ENCODE results near the gene PMF1. TPM values are rescaled to one million over a fixed set of nuclear protein-coding genes. Genes with fewer than 3 reads are reported as not detected.

PMF1 gene
- total RNA-seq, 1 experiment from 2014 or later, result 59.0 TPM

- CTCF ChIA-PET, result no interaction called here
- no peak for DNase-seq
- no TSS peak for BruUV-seq (replicated peaks)
- Mint-ChIP-seq H3K9me3 (ENCODE audit: low read depth, unreplicated experiment) (no peaks in the 10 kb centered on the region), H3K4me3 (ENCODE audit: low read depth, unreplicated experiment) (no peak overlapping the region), H3K27me3 (ENCODE audit: unreplicated experiment) (no peaks in the 10 kb centered on the region), H3K4me1 (ENCODE audit: low read depth, unreplicated experiment) (no peaks in the 10 kb centered on the region), H3K36me3 (ENCODE audit: insufficient read depth, unreplicated experiment) (peaks cover 88% of the 10 kb centered on the region), H3K27ac (ENCODE audit: unreplicated experiment) (no peak overlapping the region)
- no peak for TF ChIP-seq CTCF (IDR thresholded peaks at IDR 0.05; ENCODE audit: unreplicated experiment)
- intact Hi-C loops (cut with micrococcal nuclease; ENCODE audit: unreplicated experiment), result no loop called here
Observed at GRCh38 chr1:156262461-156263287, 49.9 kb downstream of the PMF1 start.

- TF ChIP-seq CTCF (IDR thresholded peaks at IDR 0.05; ENCODE audit: unreplicated experiment), result no peak
- Mint-ChIP-seq H3K4me3 (ENCODE audit: low read depth, unreplicated experiment) (no peak overlapping the region), H3K9me3 (ENCODE audit: low read depth, unreplicated experiment) (no peaks in the 10 kb centered on the region), H3K27me3 (ENCODE audit: unreplicated experiment) (no peaks in the 10 kb centered on the region), H3K36me3 (ENCODE audit: insufficient read depth, unreplicated experiment) (peaks cover 84% of the 10 kb centered on the region), H3K27ac (ENCODE audit: unreplicated experiment) (no peak overlapping the region), H3K4me1 (ENCODE audit: low read depth, unreplicated experiment) (no peaks in the 10 kb centered on the region)
- intact Hi-C loops (cut with micrococcal nuclease; ENCODE audit: unreplicated experiment), result no loop called here
- no peak for DNase-seq
- BruUV-seq (replicated peaks), result no TSS peak
- CTCF ChIA-PET, result no interaction called here
Observed at GRCh38 chr1:156263288-156263655, 50.5 kb downstream of the PMF1 start.

- no peaks in the 10 kb centered on the region for H3K4me1 Mint-ChIP-seq (ENCODE audit: low read depth, unreplicated experiment)
- intact Hi-C loops (cut with micrococcal nuclease; ENCODE audit: unreplicated experiment), result no loop called here
- BruUV-seq (replicated peaks), result TSS peak; percentile 62
Observed at GRCh38 chr1:156266051-156266450, 53.2 kb downstream of the PMF1 start.

GRCh38 chr1:156268336-156268735 lies 55.5 kb downstream of the PMF1 start:
- H3K36me3 Mint-ChIP-seq (ENCODE audit: insufficient read depth, unreplicated experiment), result peaks cover 87% of the 10 kb centered on the region
- DNase-seq, result no peak
- no peaks in the 10 kb centered on the region for H3K27me3 Mint-ChIP-seq (ENCODE audit: unreplicated experiment)
- intact Hi-C loops (cut with micrococcal nuclease; ENCODE audit: unreplicated experiment), result no loop called here
- H3K9me3 Mint-ChIP-seq (ENCODE audit: low read depth, unreplicated experiment), result no peaks in the 10 kb centered on the region
- H3K27ac Mint-ChIP-seq (ENCODE audit: unreplicated experiment), result no peak overlapping the region
- no TSS peak for BruUV-seq (replicated peaks)
- no peak overlapping the region for H3K4me3 Mint-ChIP-seq (ENCODE audit: low read depth, unreplicated experiment)
- no peak for TF ChIP-seq CTCF (IDR thresholded peaks at IDR 0.05; ENCODE audit: unreplicated experiment)
- H3K4me1 Mint-ChIP-seq (ENCODE audit: low read depth, unreplicated experiment), result no peaks in the 10 kb centered on the region
- CTCF ChIA-PET, result interaction anchor here (0.6 kb wide), 1 partner anchor 65 kb away, joined by 3 read pairs; no protein-coding TSS in a partner anchor

More at GRCh38 chr1:156266051-156266450, 53.2 kb downstream of the PMF1 start:
- CTCF ChIA-PET, result no interaction called here
- DNase-seq, result no peak
- Mint-ChIP-seq H3K36me3 (ENCODE audit: insufficient read depth, unreplicated experiment) (peaks cover 87% of the 10 kb centered on the region), H3K27me3 (ENCODE audit: unreplicated experiment) (no peaks in the 10 kb centered on the region), H3K4me3 (ENCODE audit: low read depth, unreplicated experiment) (no peak overlapping the region), H3K9me3 (ENCODE audit: low read depth, unreplicated experiment) (no peaks in the 10 kb centered on the region), H3K27ac (ENCODE audit: unreplicated experiment) (no peak overlapping the region)
- no peak for TF ChIP-seq CTCF (IDR thresholded peaks at IDR 0.05; ENCODE audit: unreplicated experiment)

Measured in Calu3 (cell line).